Measurements from ENCODE around the gene TNFRSF9. TPM values are rescaled to one million over a fixed set of nuclear protein-coding genes. Genes with fewer than 3 reads are reported as not detected.
A peak's percentile ranks its signal among the peaks of the same experiment; 100 is the strongest.
"Not testable (repeated sequence)": the region's sequence is repeated elsewhere in the genome, so short reads cannot be mapped to it uniquely, and the experiment has no call there.

Gene TNFRSF9
- polyA plus RNA-seq, 3 donors, result 0.07 to 0.14 (median 0.14) TPM

DNA sequence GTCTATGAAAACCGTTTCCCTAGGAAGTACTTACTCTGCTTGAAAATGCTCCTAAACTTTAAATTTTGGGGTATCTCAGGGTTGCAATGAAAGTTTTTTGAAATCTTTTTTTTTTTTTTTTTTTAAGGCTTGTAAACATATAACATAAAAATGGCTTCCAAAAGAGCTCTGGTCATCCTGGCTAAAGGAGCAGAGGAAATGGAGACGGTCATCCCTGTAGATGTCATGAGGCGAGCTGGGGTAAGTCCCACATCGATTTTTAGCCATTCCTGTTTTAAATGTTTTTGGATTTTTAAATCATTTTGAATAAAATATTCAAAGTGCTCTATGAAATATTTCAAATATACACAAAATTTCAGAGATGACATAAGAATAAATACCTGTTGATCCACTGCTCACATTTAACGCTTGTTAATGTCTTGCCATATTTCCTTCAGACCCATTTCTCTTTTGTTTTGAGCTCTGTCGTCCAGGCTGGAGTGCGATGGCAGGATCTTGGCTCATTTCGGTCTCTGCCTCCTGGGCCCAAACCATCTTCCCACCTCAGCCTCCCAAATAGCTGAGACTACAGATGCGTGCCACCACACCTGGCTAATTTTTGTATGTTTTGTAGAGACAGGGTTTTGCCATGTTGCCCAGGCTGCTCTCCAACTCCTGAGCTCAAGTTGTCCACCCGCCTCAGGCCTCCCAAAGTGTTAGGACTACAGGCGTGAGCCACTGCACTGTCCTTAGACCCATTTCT, 22.2 kb upstream of the TNFRSF9 start:
- DNase-seq (ENCODE audit: extremely low read depth in 1 of 11, low read depth in 9 of 11, low spot score in 4 of 11), result no peak

DNA sequence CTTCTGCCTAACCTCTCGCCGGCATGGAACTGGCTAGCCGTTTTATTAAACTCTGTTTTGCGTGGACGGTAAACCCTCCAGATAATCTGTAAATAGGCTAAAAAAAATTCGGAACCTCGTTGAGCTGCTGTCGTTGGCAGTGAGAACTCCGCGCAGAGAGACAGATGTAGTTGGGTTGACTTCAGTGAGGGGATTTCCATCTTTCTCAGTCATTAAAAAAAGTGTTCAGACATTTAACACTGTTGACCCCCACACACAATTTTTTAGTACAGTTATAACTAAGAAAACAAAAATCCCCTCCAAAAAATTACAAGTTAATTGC, 21.3 kb upstream of the TNFRSF9 start:
- peak in 1 of 11 donors; percentile 8 for DNase-seq (ENCODE audit: extremely low read depth in 1 of 11, low read depth in 9 of 11, low spot score in 4 of 11)

GRCh38 chr1:7961216-7962013, 20.8 kb upstream of the TNFRSF9 start, which contains the start of gene PARK7:
Gene PARK7, plus strand, starts transcription at chr1:7961711. Its CDS starts 1,075 bp downstream, at chr1:7962786.
- DNase-seq (ENCODE audit: extremely low read depth in 1 of 11, low read depth in 9 of 11, low spot score in 4 of 11), result peak; percentile 96 to 100 (median 98)

DNA sequence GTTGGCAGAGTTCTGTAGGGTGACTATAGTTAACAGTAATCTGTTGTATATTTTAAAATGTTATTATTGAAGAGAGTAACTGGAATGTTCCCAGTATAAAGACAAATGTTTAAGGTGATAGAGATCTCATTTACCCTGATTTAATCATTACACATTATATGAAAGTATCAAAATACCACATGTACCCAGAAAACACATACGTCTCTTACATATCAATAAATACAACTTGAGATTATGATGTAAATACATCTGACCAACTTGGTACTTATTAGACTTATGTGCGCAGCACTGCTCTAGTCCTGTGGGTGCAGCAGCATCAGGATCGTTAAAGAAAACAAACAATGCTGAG, 20.2 kb upstream of the TNFRSF9 start:
- no peak for DNase-seq (ENCODE audit: extremely low read depth in 1 of 11, low read depth in 9 of 11, low spot score in 4 of 11)

DNA sequence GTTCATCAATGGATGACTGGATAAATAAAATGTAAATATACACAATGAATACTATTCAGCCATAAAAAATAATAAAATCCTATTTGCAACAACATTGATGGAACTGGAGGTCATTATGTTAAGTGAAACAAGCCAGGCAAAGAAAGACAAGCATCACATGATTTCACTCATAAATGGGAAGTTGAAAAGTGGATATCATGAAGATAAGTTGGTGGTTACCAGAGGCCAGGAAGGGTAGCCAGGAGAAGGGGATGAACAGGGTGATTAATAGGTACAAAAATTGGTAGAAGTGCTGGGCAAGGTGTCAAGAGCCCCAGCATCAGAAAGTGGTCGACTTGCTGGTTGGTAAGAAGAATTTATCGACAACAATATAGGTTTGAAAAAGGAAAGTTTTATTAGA, 19.5 kb upstream of the TNFRSF9 start:
- no peak for DNase-seq (ENCODE audit: extremely low read depth in 1 of 11, low read depth in 9 of 11, low spot score in 4 of 11)

GRCh38 chr1:7956218-7957032, 15.8 kb upstream of the TNFRSF9 start:
- no peak for DNase-seq (ENCODE audit: extremely low read depth in 1 of 11, low read depth in 9 of 11, low spot score in 4 of 11)

DNA sequence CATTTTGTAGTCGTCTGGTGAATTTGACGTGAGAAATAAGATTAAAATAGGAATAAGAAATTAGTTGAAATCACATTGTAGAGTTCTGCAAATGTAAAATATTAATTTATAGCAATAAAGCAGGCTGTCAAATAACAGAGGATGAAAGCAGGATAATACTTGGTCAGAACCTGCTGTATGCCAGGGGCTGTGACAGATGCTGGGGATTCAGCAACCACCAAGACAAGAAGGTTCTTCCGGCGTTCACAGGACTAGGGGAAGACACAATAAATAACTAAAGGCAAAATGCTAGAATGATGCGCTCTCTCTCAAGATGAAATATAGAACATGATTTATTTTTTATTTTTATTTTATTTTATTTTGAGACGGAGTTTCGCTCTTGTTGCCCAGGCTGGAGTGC, 14.0 kb upstream of the TNFRSF9 start:
- no peak for DNase-seq (ENCODE audit: extremely low read depth in 1 of 11, low read depth in 9 of 11, low spot score in 4 of 11)

GRCh38 chr1:7953850-7954609, 13.4 kb upstream of the TNFRSF9 start:
- peak in 10 of 11 donors; percentile 76 to 89 (median 86) for DNase-seq (ENCODE audit: extremely low read depth in 1 of 11, low read depth in 9 of 11, low spot score in 4 of 11)

- DNase-seq (ENCODE audit: extremely low read depth in 1 of 11, low read depth in 9 of 11, low spot score in 4 of 11), result not testable (repeated sequence)
These were observed 12.2 kb upstream of the TNFRSF9 start for GRCh38 chr1:7952791-7953190.

GRCh38 chr1:7948960-7949359, 8.3 kb upstream of the TNFRSF9 start:
- DNase-seq (ENCODE audit: extremely low read depth in 1 of 11, low read depth in 9 of 11, low spot score in 4 of 11), result no peak

DNA sequence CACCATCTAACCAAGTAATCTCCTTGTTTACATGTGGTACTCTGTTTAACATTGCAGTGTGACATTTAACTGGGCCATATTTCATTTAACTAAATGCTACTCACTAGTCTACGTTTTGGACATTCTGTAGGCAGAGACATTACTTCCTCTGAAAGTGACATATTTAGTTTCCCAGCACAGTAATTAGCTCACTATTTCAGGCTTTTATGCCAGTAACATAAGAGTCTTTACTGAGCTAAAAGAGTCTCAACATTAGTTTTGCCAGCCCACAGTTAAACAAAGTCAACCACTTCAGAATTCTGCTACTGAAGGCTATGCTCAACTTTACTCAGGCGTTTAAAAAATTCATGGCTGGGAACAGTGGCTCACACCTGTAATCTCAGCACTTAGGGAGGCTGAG, 2.6 kb upstream of the TNFRSF9 start:
- no peak for DNase-seq (ENCODE audit: extremely low read depth in 1 of 11, low read depth in 9 of 11, low spot score in 4 of 11)

DNA sequence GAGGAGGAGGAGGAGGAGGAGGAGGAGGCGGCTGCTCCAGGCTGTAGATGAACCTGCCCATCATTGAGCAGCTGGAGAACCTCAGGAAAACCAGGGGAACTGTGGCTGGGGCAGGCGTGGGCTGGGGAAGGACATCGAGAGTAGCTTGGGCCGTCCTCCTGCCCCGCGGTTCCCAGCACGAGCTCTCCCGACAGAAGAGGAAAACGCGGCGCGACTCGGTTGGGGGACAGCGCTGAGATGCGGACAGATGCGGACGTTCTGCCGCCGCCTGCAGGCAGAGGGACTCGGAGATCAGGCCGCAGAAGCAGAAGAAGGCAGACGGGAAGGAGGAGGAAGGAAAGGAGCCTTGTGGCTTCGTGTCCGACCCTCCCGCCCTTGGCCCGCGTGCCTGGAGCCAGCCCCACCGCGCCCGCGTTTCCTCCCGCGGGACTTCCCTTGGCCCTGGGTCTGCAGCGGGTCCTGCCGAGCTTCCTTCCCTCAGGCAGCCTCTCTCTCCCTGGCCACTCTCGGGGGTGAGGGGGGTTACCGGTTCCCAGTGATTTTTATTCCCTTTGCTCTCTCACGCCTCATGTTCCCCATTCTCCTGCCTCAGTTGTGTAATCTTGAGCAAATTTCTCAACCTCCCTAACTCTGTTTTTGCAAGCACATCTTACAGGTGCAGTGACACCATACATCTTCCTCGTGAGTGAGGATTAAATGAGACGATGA, 1.7 kb upstream of the TNFRSF9 start:
- DNase-seq (ENCODE audit: extremely low read depth in 1 of 11, low read depth in 9 of 11, low spot score in 4 of 11), result peak in 7 of 11 donors; percentile 30 to 49 (median 41)

GRCh38 chr1:7941437-7941793, 776 bp upstream of the TNFRSF9 start:
- DNase-seq (ENCODE audit: extremely low read depth in 1 of 11, low read depth in 9 of 11, low spot score in 4 of 11), result no peak

DNA sequence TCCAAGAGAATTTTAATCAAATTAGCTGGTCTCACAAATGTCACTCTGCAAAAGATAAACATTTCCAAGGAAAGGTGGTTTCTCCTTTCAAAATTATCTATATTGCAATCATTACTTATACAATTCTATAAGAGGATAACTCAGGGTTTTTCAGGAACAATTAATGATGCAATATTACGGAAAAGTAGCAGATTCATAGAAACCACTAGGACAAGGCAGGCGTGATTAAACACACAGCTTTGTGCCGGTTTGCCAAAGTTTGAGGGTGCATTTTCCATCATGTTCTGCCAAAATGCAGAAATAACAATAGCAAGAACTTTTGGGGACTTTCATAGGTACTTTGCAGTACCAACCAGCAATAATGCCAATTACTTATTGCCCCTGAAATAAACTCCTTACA, 605 bp downstream of the TNFRSF9 start:
- DNase-seq (ENCODE audit: extremely low read depth in 1 of 11, low read depth in 9 of 11, low spot score in 4 of 11), result no peak

DNA sequence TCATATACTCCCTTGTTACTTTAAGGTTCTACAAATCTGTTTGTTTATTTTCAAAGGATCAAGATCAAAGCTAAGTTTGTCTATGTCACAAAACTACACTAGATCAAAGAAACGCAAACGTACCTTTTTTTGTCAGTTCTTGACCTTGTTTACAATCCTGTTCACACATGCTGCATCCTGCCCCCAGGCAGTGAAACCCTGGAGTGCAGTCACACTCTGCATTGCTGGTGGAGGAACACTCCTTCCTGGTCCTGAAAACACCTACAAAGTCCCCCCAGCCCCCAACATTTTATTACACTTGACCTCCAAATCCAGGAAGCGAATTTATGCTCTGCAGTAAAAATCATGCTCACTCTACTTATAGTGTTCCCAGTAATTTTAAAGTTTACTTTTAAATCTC, 2.6 kb downstream of the TNFRSF9 start:
- no peak for DNase-seq (ENCODE audit: extremely low read depth in 1 of 11, low read depth in 9 of 11, low spot score in 4 of 11)

GRCh38 chr1:7932524-7933138, 8.0 kb downstream of the TNFRSF9 start:
- DNase-seq (ENCODE audit: extremely low read depth in 1 of 11, low read depth in 9 of 11, low spot score in 4 of 11), result no peak

- no peak for DNase-seq (ENCODE audit: extremely low read depth in 1 of 11, low read depth in 9 of 11, low spot score in 4 of 11)
These were observed 9.2 kb downstream of the TNFRSF9 start for GRCh38 chr1:7931446-7931812.

Data from renal cortex interstitium (tissue), 11 donors.